GM18511 (cell line): ENCODE results near the gene PLD4.

Experiments used
- ATAC-seq: cut with Tn5 transposase; IDR thresholded peaks from one replicate; pipeline ENCODE4 v1.9.1; 2021; ENCODE audit warnings: mild to moderate bottlenecking, moderate library complexity; ENCODE audit not compliant: unreplicated experiment

PLD4 gene

GRCh38 chr14:104973135-104973384 is 48.4 kb downstream of the PLD4 start:
- ATAC-seq: no peak

DNA sequence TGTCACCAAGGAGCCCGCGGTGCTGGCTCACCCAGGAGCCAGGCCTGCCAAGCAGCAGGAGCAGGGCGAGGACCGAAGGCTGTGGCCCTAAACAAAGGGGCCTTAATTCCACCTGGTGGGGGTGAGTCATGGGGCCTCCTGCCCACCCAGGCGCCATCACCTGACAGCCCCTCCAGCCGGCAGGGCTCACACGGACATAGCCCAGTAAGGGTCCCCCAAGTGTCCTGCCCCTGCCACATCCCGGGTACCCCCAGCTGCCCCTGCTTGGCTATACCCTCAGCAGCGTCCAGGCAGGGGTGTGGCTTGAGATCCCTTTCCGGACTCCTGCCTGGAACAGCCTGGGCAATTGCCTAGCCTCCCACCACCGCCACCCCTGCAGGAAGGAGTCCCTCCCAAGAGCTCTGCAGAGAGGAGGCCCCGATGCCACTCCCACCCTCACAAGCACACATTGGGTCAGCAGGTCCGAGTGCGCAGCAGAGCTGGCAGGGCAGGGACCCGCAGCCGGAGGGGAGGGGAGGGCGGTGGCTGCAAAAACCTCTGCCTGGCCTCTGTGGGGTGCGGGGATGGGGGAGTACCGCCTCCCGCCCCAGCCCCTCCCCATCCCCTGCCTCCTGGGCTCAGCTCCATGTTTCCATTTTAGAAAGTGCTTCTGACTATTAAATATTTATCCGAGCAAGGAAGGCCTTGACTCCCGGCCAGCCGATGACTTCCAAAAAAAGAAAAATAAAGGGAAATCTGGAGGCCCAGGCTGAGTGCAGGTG is 48.9 kb downstream of the PLD4 start:
- ATAC-seq: no peak

GRCh38 chr14:104974146-104974541 is 49.5 kb downstream of the PLD4 start:
- no peak for ATAC-seq

- no peak for ATAC-seq
These were observed 50.1 kb downstream of the PLD4 start for GRCh38 chr14:104974665-104975390.

- no peak for ATAC-seq
These were observed 51.0 kb downstream of the PLD4 start for GRCh38 chr14:104975481-104976197.

GRCh38 chr14:104976198-104977007 is 51.7 kb downstream of the PLD4 start:
- ATAC-seq: no peak

- ATAC-seq: no peak
These were observed 52.5 kb downstream of the PLD4 start for GRCh38 chr14:104977008-104977680.

DNA sequence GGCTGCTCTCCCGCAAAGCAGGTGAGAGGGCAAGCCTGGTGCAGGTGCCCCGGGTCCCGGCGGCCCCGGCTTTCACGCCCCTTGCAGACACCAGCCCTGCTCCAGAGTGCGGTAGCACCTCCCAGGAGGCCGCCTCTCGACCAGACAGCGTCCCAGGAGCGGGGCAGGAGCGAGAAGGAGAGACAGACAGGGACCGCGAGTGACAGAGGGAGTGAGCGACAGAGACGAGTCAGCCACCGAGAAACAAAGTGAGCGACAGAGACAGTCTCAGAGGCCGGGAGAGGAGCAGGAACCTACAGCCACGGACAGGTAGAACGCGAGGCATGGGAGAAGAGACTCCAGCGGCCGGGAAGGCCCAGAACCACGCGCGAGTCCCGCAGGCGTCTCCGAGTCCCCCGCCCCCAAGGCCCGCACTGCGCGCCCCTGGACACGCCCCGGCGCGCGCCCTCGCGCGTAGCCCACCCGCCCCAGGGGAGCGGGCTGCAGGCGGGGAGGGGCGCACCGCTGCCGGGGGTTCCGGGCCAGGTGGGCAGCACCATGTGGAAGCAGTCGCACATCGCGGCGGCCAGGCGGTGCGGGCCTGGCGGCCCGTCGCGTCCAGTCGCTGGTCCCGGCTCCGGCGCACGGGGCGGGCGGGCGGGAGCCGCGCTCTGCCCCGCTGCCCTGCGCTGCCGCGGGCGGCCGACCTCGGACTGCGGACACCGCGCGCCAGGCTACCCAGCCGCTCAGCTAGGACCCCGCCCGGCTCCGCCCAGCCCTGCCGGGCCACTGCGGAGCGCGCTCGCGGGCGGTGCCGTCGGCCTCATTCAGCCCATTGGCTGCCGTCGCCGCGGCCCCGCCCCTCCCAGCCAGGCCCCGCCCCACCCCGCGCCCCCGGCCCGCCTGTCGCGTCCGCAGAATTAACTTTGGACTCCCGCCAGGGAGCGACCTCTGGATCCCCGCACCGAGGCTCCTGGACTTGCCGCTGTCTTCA is 53.3 kb downstream of the PLD4 start, which contains the start of gene AHNAK2:
AHNAK2 (minus strand) TSS at position 694 of the 973 bp plus-strand sequence; CDS start at position 557, 137 bp downstream.
- no peak for ATAC-seq

GRCh38 chr14:104978746-104979691 is 54.3 kb downstream of the PLD4 start:
- ATAC-seq: no peak

DNA sequence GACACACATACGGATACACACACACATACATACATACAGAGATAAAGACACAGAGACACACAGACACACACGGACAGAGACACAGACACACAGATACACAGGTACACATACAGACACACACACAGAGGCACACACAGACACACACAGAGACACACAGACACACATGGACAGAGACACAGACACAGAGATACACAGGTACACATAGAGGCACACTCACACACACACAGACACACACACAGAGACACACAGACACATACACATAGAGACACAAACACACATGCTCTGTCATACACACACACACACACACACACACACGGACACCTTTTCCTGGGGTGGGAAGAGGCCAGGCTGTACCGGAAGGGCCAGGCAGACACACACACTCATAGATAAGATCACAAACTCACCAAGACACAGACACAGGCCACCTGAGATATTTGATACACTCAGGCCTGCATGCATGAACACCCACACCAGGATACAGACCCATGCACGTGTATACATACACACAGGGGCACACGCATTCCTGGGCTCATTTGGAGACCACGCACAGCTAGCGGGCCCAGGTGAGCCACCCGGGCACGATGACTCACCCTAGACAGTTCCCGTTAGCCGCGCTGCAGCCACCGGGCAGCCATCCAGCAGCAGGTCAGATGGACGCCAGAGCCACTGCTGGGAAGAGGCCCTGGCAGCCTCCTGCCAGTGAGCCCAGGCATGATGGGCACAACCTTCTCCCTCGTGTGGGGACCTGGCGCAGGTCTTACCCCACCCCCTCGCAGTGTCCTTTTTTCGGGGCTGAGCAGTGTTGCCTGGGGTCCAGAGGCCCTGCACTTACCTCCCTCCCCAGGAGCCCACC is 55.3 kb downstream of the PLD4 start:
- ATAC-seq: no peak

DNA sequence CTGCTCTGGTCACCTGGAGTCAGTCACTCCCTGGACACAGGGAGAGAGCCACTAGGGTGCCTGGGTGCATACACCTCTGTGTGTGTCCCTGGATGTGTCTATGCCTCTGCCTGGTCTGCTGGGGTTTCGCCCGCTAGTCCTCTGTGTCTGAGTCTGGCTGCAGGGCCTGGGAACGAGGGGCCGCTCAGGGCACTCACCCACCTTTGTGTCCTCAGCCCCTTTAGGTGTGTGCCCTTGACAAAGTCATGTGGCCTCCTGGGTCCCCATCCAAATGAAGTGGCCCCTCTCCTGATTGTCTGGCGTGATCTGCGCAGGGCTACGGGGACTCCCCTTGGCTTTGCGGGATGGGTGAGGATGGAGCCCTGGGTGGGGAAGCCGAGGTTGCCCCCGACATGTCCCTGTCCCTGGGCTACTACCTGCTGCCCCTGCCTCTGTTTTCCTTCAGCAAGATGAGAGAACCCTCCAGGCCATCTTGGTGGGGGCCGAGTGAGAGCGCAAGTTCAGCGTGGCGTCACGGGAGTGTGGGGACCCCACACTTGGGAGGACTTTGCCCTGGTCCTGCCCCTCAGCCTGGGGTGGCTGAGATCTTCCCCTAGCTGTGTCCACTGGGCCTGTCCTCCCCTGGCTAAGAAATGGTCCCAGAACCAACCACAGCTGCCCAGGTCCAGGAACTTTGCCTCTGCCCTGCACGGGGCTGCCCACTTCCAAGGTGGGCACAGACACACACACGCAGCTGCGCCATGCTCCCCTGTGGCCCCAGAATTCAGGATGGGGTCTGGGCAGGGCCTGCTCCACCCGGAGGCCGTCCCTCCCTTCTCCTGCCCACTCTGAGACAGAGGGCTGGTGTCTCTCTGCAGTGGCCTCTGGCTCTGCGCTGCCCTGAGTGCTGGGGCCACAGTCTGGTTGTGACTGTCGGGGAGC is 56.2 kb downstream of the PLD4 start:
- no peak for ATAC-seq

GRCh38 chr14:104981699-104982541 is 57.2 kb downstream of the PLD4 start:
- ATAC-seq: no peak

GRCh38 chr14:104982548-104983230 is 58.0 kb downstream of the PLD4 start:
- no peak for ATAC-seq
